GM12873 (cell line): ENCODE measurements around the gene PHF2.

Experiments used
- CTCF ChIP-seq: IDR thresholded peaks from 2 replicates; pipeline ENCODE4 v1.5.1; 2012; ENCODE audit warnings: low read depth, mild to moderate bottlenecking, moderate library complexity, low read length, control low read depth; ENCODE audit not compliant: insufficient read depth; ENCODE audit errors: missing control alignments

PHF2 gene

GRCh38 chr9:93662016-93662638, 85.7 kb downstream of the PHF2 start:
- no peak for TF ChIP-seq CTCF

DNA sequence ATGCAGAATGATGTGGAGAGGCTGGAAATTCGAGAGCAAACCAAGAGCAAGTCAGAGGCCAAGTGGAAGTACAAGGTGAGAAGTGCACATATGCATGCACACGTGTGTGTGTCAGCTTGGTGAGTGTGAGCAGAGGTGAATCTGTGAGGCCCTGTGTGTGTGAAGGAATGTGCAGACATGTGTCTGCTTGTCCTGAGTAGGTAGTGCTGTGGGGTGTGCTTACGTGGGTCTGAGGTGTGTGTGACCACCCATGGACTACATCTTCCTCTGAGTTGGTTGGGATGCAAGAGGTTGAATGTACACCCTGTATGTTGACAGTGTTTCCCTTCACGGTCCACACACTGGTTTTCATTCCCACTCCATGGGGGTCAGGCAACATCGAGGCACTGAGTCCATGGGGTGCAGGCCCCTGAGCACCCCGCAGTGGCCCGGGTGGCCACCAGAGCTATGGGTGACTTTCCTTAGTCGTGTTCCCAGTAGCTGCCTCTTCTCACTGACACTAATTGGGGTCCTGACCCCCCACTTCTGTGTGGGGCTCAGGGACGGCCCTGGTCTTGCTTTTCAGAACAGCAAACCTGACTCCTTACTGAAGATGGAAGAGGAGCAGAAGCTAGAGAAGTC, 86.7 kb downstream of the PHF2 start:
- no peak for TF ChIP-seq CTCF

DNA sequence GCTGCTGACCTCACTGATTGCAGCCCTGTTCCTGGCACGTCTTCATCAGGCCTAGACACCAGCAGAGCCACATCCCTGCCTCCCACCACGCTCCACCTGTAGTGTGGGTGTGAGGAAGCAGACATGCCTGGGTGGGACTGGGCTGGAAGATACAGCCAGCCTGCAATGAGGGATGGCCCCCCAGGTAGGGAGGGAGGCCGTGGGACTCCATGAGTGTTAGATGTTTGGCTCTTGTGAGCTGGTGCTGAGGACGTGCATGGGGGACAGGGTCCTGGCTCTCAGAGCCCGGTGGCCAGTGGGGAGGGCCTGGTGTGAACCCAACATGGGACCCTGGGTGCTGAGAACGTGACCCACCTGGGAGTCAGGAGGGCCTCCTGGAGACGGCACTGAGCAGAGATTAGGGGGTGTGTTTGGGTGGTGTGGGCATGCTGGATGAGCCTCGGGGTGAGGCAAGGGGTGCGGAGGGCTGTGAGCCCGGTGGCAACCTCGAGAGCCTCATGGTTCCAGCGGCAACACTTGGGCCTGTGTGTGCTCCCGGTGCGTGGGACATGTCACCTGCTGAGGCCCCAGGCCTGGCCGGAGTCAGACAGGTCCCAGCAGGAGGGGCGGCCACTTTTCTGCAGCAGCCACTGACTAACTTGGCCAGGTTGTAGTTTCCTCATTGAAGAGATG, 87.6 kb downstream of the PHF2 start:
- no peak for TF ChIP-seq CTCF

- no peak for TF ChIP-seq CTCF
Observed at GRCh38 chr9:93664549-93665120, 88.3 kb downstream of the PHF2 start.

- no peak for TF ChIP-seq CTCF
Observed at GRCh38 chr9:93665128-93665636, 88.8 kb downstream of the PHF2 start.

- no peak for TF ChIP-seq CTCF
Observed at GRCh38 chr9:93665637-93666438, 89.5 kb downstream of the PHF2 start.
